Activated T-cell treated with anti-CD3 and anti-CD28 coated beads, Interleukin-2, amount 50 U/mL, for 4 hours (primary cell): Measurements from ENCODE around the gene DPP10. TPM values are rescaled to one million over a fixed set of nuclear protein-coding genes. Genes with fewer than 3 reads are reported as not detected.

Source experiments
- ATAC-seq, 2 donors: fragments of 200-7000 bp; cut with Tn5 transposase; one replicate each; pipeline ENCODE4 v1.10.0; 2021
- DNase-seq: peaks from one replicate; pipeline ENCODE4 v3.0.0-alpha.2; 2020
- H3K27me3 Mint-ChIP-seq: one replicate; pipeline ENCODE4 v1.8.0; 2021; ENCODE audit warnings: low read depth, mixed read lengths
- H3K36me3 Mint-ChIP-seq: one replicate; pipeline ENCODE4 v1.8.0; 2022; ENCODE audit warnings: mixed read lengths; ENCODE audit not compliant: insufficient read depth
- H3K4me1 Mint-ChIP-seq: one replicate; pipeline ENCODE4 v1.8.0; 2021; ENCODE audit warnings: low read depth, mixed read lengths
- H3K4me3 Mint-ChIP-seq: one replicate; pipeline ENCODE4 v1.8.0; 2021; ENCODE audit warnings: mild to moderate bottlenecking, moderate library complexity, mixed read lengths
- H3K9me3 Mint-ChIP-seq: one replicate; pipeline ENCODE4 v1.8.0; 2021; ENCODE audit warnings: mixed read lengths
- total RNA-seq, 3 donors: library from RNA; stranded (reverse); gene quantifications; one replicate each; pipeline ENCODE4 v1.2.1, GENCODE V29; 2021

The DPP10 gene
- total RNA-seq, 3 donors from 2014 or later: not detected

DNA sequence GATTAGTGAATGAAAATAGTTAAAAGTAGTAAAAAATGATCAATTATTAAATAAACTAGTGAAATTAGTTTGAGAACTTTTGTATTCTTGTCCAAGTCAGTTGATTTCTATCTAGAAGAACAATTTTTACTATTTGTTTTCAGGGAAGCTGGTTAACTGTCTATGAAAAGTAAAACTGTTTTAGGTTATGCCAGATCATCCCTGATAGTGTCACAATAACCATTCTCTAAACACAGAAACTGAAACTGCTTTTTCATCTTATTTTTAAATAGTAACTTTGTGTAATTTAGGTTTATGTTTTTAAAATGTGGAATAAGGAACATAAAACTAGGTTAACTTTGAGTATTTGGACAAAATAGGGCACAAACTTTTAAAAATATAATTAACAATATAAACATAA is 1087.2 kb downstream of the DPP10 start:
- Mint-ChIP-seq H3K9me3 (peaks cover 11% of the 10 kb centered on the region), H3K27me3 (no peaks in the 10 kb centered on the region), H3K4me3 (no peak overlapping the region), H3K4me1 (no peaks in the 10 kb centered on the region), H3K36me3 (no peaks in the 10 kb centered on the region)
- DNase-seq (no peak), ATAC-seq (no peak)

DNA sequence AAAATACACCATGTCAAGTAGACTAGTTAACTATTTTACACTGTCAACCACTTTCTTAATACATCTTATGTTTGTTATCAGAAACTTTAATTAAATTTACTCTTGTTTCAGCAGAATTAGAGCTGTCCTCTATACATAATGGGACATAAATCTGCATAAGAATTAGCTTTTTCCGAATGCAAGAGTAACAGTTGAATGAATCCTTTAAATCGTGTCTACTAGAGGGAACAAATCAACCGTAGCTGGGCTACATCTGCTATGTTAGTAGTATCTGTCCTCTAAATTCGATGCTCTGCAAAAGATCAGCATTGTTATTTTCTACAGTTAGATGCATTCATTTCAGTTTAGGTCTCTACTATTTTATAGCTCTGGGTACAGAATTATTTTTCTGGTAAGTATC is 1090.6 kb downstream of the DPP10 start:
- DNase-seq (no peak), ATAC-seq (no peak)
- Mint-ChIP-seq H3K36me3 (no peaks in the 10 kb centered on the region), H3K27me3 (no peaks in the 10 kb centered on the region), H3K9me3 (peaks cover 8% of the 10 kb centered on the region), H3K4me1 (no peaks in the 10 kb centered on the region), H3K4me3 (no peak overlapping the region)

- Mint-ChIP-seq H3K4me3 (no peak overlapping the region), H3K4me1 (no peaks in the 10 kb centered on the region), H3K9me3 (peaks cover 12% of the 10 kb centered on the region), H3K27me3 (no peaks in the 10 kb centered on the region), H3K36me3 (no peaks in the 10 kb centered on the region)
- DNase-seq: no peak
- no peak for ATAC-seq
These were observed 1099.4 kb downstream of the DPP10 start for GRCh38 chr2:115541814-115542213.

DNA sequence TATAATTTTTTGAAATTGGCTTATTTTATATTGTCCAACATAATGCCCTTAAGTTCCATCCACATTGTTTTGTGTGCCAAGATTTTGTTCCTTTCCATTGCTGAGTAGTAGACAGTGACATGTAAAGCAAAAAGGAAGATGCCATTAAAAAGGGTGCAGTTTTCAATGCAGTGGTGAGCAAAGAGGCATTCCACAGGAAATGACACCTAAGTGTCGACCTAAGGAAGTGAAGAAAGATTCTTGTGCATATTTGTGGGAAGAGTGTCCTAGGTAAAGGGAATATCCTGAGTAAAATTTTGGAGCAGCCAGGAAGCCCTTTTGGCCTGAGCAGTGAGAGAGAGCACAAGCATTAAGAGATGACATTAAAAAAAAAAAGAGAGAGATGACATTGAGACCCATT is 1099.9 kb downstream of the DPP10 start:
- Mint-ChIP-seq H3K9me3 (peaks cover 14% of the 10 kb centered on the region), H3K27me3 (no peaks in the 10 kb centered on the region), H3K4me1 (no peaks in the 10 kb centered on the region), H3K36me3 (no peaks in the 10 kb centered on the region), H3K4me3 (no peak overlapping the region)
- no peak for DNase-seq
- ATAC-seq: no peak

- Mint-ChIP-seq H3K27me3 (no peaks in the 10 kb centered on the region), H3K4me3 (no peak overlapping the region), H3K9me3 (peaks cover 14% of the 10 kb centered on the region), H3K4me1 (no peaks in the 10 kb centered on the region), H3K36me3 (no peaks in the 10 kb centered on the region)
- no peak for ATAC-seq
- no peak for DNase-seq
These were observed 1100.6 kb downstream of the DPP10 start for GRCh38 chr2:115543024-115543423.

GRCh38 chr2:115543461-115543860 is 1101.0 kb downstream of the DPP10 start:
- no peaks in the 10 kb centered on the region for H3K4me1 Mint-ChIP-seq
- ATAC-seq (no peak), DNase-seq (no peak)
- H3K9me3 Mint-ChIP-seq: peaks cover 14% of the 10 kb centered on the region
- H3K27me3 Mint-ChIP-seq: no peaks in the 10 kb centered on the region
- no peak overlapping the region for H3K4me3 Mint-ChIP-seq
- H3K36me3 Mint-ChIP-seq: no peaks in the 10 kb centered on the region

- no peak for DNase-seq
- H3K36me3 Mint-ChIP-seq: no peaks in the 10 kb centered on the region
- peaks cover 22% of the 10 kb centered on the region for H3K9me3 Mint-ChIP-seq
- no peaks in the 10 kb centered on the region for H3K27me3 Mint-ChIP-seq
- H3K4me3 Mint-ChIP-seq: no peak overlapping the region
- no peak for ATAC-seq
- H3K4me1 Mint-ChIP-seq: no peaks in the 10 kb centered on the region
These were observed 1107.2 kb downstream of the DPP10 start for GRCh38 chr2:115549611-115550130.

- no peak for ATAC-seq
- no peaks in the 10 kb centered on the region for H3K36me3 Mint-ChIP-seq
These were observed 1110.3 kb downstream of the DPP10 start for GRCh38 chr2:115552726-115553125.

GRCh38 chr2:115554153-115554552 is 1111.7 kb downstream of the DPP10 start:
- DNase-seq: no peak
- Mint-ChIP-seq H3K36me3 (no peaks in the 10 kb centered on the region), H3K4me3 (no peak overlapping the region), H3K9me3 (peaks cover 8% of the 10 kb centered on the region), H3K27me3 (no peaks in the 10 kb centered on the region), H3K4me1 (no peaks in the 10 kb centered on the region)
- ATAC-seq: no peak

More at GRCh38 chr2:115552726-115553125, 1110.3 kb downstream of the DPP10 start:
- Mint-ChIP-seq H3K27me3 (no peaks in the 10 kb centered on the region), H3K9me3 (peaks cover 13% of the 10 kb centered on the region), H3K4me3 (no peak overlapping the region), H3K4me1 (no peaks in the 10 kb centered on the region)
- DNase-seq: no peak

DNA sequence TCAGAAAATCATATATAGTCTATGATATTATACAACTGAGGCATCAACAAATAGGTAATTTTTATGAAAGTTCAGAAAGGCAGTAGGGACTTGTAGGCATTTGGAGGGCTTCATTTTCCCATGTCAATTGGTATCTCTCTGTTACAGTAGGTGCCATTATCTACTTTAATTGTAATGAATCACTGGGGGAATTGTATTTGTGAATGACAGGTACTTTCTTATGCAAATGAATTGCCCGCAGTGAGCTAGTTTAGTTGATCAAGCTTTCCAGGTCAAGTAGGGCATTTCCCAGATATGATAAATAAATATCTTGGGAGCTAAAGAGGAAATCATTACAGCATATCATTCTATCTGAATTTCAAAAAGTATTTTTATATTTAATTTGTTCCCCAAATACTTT is 1116.3 kb downstream of the DPP10 start:
- no peaks in the 10 kb centered on the region for H3K36me3 Mint-ChIP-seq
- no peaks in the 10 kb centered on the region for H3K27me3 Mint-ChIP-seq
- DNase-seq: no peak
- H3K4me1 Mint-ChIP-seq: no peaks in the 10 kb centered on the region
- ATAC-seq: no peak
- no peak overlapping the region for H3K4me3 Mint-ChIP-seq
- peaks cover 15% of the 10 kb centered on the region for H3K9me3 Mint-ChIP-seq

GRCh38 chr2:115560666-115561065 is 1118.2 kb downstream of the DPP10 start:
- Mint-ChIP-seq H3K9me3 (peaks cover 15% of the 10 kb centered on the region), H3K4me1 (no peaks in the 10 kb centered on the region), H3K27me3 (no peaks in the 10 kb centered on the region), H3K36me3 (no peaks in the 10 kb centered on the region), H3K4me3 (no peak overlapping the region)
- ATAC-seq (no peak), DNase-seq (no peak)

- Mint-ChIP-seq H3K4me1 (no peaks in the 10 kb centered on the region), H3K27me3 (no peaks in the 10 kb centered on the region), H3K36me3 (no peaks in the 10 kb centered on the region), H3K9me3 (peaks cover 15% of the 10 kb centered on the region), H3K4me3 (no peak overlapping the region)
- DNase-seq (no peak), ATAC-seq (no peak)
These were observed 1126.2 kb downstream of the DPP10 start for GRCh38 chr2:115568643-115569042.

- Mint-ChIP-seq H3K9me3 (peaks cover 23% of the 10 kb centered on the region), H3K36me3 (no peaks in the 10 kb centered on the region), H3K4me3 (no peak overlapping the region), H3K27me3 (no peaks in the 10 kb centered on the region), H3K4me1 (no peaks in the 10 kb centered on the region)
- ATAC-seq (no peak), DNase-seq (no peak)
These were observed 1127.1 kb downstream of the DPP10 start for GRCh38 chr2:115569547-115569946.

GRCh38 chr2:115572746-115573145 is 1130.3 kb downstream of the DPP10 start:
- Mint-ChIP-seq H3K9me3 (peaks cover 15% of the 10 kb centered on the region), H3K27me3 (no peaks in the 10 kb centered on the region), H3K4me3 (no peak overlapping the region), H3K4me1 (no peaks in the 10 kb centered on the region), H3K36me3 (no peaks in the 10 kb centered on the region)
- ATAC-seq: no peak
- DNase-seq: no peak

GRCh38 chr2:115573756-115574155 is 1131.3 kb downstream of the DPP10 start:
- Mint-ChIP-seq H3K4me1 (no peaks in the 10 kb centered on the region), H3K9me3 (peaks cover 11% of the 10 kb centered on the region)

GRCh38 chr2:115574667-115575066 is 1132.2 kb downstream of the DPP10 start:
- Mint-ChIP-seq H3K4me1 (no peaks in the 10 kb centered on the region), H3K4me3 (no peak overlapping the region), H3K27me3 (no peaks in the 10 kb centered on the region), H3K9me3 (peaks cover 9% of the 10 kb centered on the region), H3K36me3 (no peaks in the 10 kb centered on the region)
- ATAC-seq: no peak
- no peak for DNase-seq

More at GRCh38 chr2:115573756-115574155, 1131.3 kb downstream of the DPP10 start:
- Mint-ChIP-seq H3K36me3 (no peaks in the 10 kb centered on the region), H3K4me3 (no peak overlapping the region), H3K27me3 (no peaks in the 10 kb centered on the region)
- ATAC-seq (no peak), DNase-seq (no peak)
